GM23248 (cell line): ENCODE results near the gene ELOB. TPM values are rescaled to one million over a fixed set of nuclear protein-coding genes. Genes with fewer than 3 reads are reported as not detected.

Source experiments
- DNase-seq: peaks from one replicate; pipeline ENCODE4 v3.0.0-alpha.2; 2015
- H2AFZ ChIP-seq: fragments of 200-600 bp; sonication (generic); 2 replicates; pipeline ENCODE4 v1.6.1; 2016; ENCODE audit warnings: antibody characterized with exemption
- H3F3A ChIP-seq: fragments of 200-600 bp; sonication (generic); 2 replicates; pipeline ENCODE4 v1.6.1; 2016; ENCODE audit warnings: mild to moderate bottlenecking, antibody characterized with exemption, mixed run types; ENCODE audit not compliant: insufficient read depth
- H3K27ac ChIP-seq: fragments of 200-600 bp; sonication (generic); 2 replicates; pipeline ENCODE4 v1.5.1; 2016; ENCODE audit warnings: mild to moderate bottlenecking
- H3K27me3 ChIP-seq: fragments of 200-600 bp; sonication (generic); replicated peaks from 2 replicates; pipeline ENCODE4 v1.6.1; 2016; ENCODE audit warnings: mild to moderate bottlenecking; ENCODE audit not compliant: insufficient read depth
- H3K36me3 ChIP-seq: fragments of 200-600 bp; sonication (generic); 2 replicates; pipeline ENCODE4 v1.6.1; 2016; ENCODE audit warnings: low read depth, mild to moderate bottlenecking
- H3K4me1 ChIP-seq: fragments of 200-600 bp; sonication (generic); 2 replicates; pipeline ENCODE4 v1.6.1; 2016; ENCODE audit warnings: mild to moderate bottlenecking; ENCODE audit not compliant: insufficient read depth
- H3K4me2 ChIP-seq: fragments of 200-600 bp; sonication (generic); one replicate; pipeline ENCODE4 v1.6.1; 2016; ENCODE audit warnings: mild to moderate bottlenecking; ENCODE audit not compliant: unreplicated experiment
- H3K4me3 ChIP-seq: fragments of 200-600 bp; sonication (generic); 2 replicates; pipeline ENCODE4 v1.5.1; 2016; ENCODE audit warnings: mild to moderate bottlenecking
- H3K79me2 ChIP-seq: fragments of 200-600 bp; sonication (generic); 2 replicates; pipeline ENCODE4 v1.6.1; 2016; ENCODE audit warnings: mild to moderate bottlenecking; ENCODE audit not compliant: insufficient read depth
- H3K9ac ChIP-seq: fragments of 200-600 bp; sonication (generic); 2 replicates; pipeline ENCODE4 v1.6.1; 2016; ENCODE audit warnings: mild to moderate bottlenecking
- H3K9me2 ChIP-seq: fragments of 200-600 bp; sonication (generic); 2 replicates; pipeline ENCODE4 v1.6.1; 2016; ENCODE audit warnings: mixed run types, mild to moderate bottlenecking, moderate library complexity; ENCODE audit not compliant: insufficient read depth
- H3K9me3 ChIP-seq: fragments of 200-600 bp; sonication (generic); one replicate; pipeline ENCODE4 v1.6.1; 2017; ENCODE audit warnings: low read depth
- H4K20me1 ChIP-seq: fragments of 200-600 bp; sonication (generic); 2 replicates; pipeline ENCODE4 v1.6.0; 2016; ENCODE audit not compliant: insufficient read depth
- EZH2 ChIP-seq: fragments of 200-600 bp; sonication (generic); IDR thresholded peaks from 2 replicates; pipeline ENCODE4 v1.6.1; 2018; ENCODE audit warnings: antibody characterized with exemption, mild to moderate bottlenecking; ENCODE audit not compliant: insufficient read depth, poor library complexity, severe bottlenecking
- EZH2phosphoT487 ChIP-seq: fragments of 200-600 bp; sonication (generic); IDR thresholded peaks from 2 replicates; pipeline ENCODE4 v1.6.1; 2018; ENCODE audit warnings: antibody characterized with exemption, moderate library complexity, mild to moderate bottlenecking, low read depth; ENCODE audit not compliant: insufficient read depth
- WGBS, 2 experiments: methylation state at CpG; one replicate each; pipeline ENCODE4 v1.1.6; 2015 to 2017; ENCODE audit warnings: low lambda C conversion rate in 2 of 2, low coverage in 1 of 2; ENCODE audit errors: missing lambda C conversion rate in 2 of 2; 5-methylcytosine and 5-hydroxymethylcytosine counted together
- in situ Hi-C: fragments of 300-500 bp; cut with MboI; formaldehyde crosslinking; loops from 2 replicates; pipeline ENCODE4 v1.15.0; 2020
- polyA plus RNA-seq: library from polyadenylated mRNA; unstranded; fragments of >200 nt; fragmentation: Nextera tagmentation; extraction: Ambion mirVana; gene quantifications from 2 replicates; pipeline ENCODE4 v1.2.1, GENCODE V29; 2016
- total RNA-seq: library from RNA; depleted of rRNA; stranded (reverse); fragments of >200 nt; shearing (Covaris generic); gene quantifications from 2 replicates; pipeline ENCODE4 v1.2.3, GENCODE V29; 2014

Gene ELOB
- total and polyA plus RNA-seq, 2 experiments from 2014 or later, result 320 to 565 TPM

DNA sequence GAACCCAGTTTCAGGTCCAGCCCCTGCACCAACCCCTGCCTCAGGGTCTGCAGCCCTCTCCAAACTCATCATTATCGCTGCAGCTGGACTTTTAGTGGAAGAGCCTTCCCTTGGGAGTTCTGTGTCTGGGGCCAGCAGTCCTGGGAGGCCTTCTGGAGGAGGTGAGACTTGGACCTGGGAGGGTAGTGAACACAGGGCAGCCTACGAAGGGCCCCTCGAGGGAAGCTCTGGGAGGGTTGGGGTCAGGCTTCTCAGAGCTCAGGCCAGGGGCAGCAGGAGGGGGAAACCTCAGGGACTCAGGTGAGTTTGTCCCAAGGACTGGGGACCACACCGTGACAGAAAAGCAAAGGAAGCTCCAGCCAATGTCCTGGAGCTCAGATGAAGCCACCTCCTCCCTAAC, 35.9 kb downstream of the ELOB start:
- Histone ChIP-seq H3F3A (no peaks in the 10 kb centered on the region), H2AFZ (no peak overlapping the region), H3K9me3 (no peaks in the 10 kb centered on the region), H3K4me3 (no peak overlapping the region), H3K27ac (no peak overlapping the region), H4K20me1 (no peaks in the 10 kb centered on the region), H3K9ac (no peak overlapping the region), H3K27me3 (no peaks in the 10 kb centered on the region), H3K79me2 (no peaks in the 10 kb centered on the region), H3K9me2 (no peaks in the 10 kb centered on the region), H3K4me2 (no peak overlapping the region), H3K36me3 (no peaks in the 10 kb centered on the region), H3K4me1 (no peaks in the 10 kb centered on the region)
- in situ Hi-C loops, result no loop called here
- DNase-seq, result no peak
- WGBS, 2 experiments, result 75 to 85% methylated on average over 4 of the region's 4 CpGs
- TF ChIP-seq EZH2, result no peak

DNA sequence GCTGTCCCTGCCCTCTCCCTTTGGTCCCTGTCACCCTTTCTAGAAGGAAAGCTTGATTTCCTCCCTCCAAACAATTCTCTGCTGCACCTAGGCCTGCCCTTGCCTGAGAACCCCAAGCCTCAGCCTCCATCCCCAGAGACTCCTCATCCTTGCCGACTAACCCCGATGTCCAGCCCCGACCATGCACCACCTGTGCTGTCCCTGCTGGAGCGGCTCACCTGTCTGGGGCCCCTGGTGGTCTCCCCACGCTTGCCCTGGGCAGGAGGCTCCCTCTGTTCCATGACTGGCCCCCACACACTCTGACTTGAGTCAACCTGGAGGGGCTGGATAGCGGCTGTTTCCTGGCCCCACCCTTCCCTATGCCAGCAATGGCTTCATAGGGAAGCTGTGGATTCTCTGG, 36.6 kb downstream of the ELOB start:
- Histone ChIP-seq H3K79me2 (no peaks in the 10 kb centered on the region), H3K4me1 (no peaks in the 10 kb centered on the region), H2AFZ (no peak overlapping the region), H3K36me3 (no peaks in the 10 kb centered on the region), H3K4me2 (no peak overlapping the region), H3K27ac (no peak overlapping the region), H3F3A (no peaks in the 10 kb centered on the region), H3K9me2 (no peaks in the 10 kb centered on the region), H3K9me3 (no peaks in the 10 kb centered on the region), H3K4me3 (no peak overlapping the region), H3K27me3 (no peaks in the 10 kb centered on the region), H3K9ac (no peak overlapping the region), H4K20me1 (no peaks in the 10 kb centered on the region)
- TF ChIP-seq EZH2phosphoT487 (no peak), EZH2 (no peak)
- 71 to 72% methylated on average over 6 of the region's 6 CpGs for WGBS, 2 experiments
- in situ Hi-C loops, result no loop called here
- no peak for DNase-seq

GRCh38 chr16:2739625-2740430, 37.3 kb downstream of the ELOB start:
- no peak overlapping the region for H3K4me3 ChIP-seq
- H2AFZ ChIP-seq, result no peak overlapping the region
- in situ Hi-C loops, result no loop called here
- no peaks in the 10 kb centered on the region for H3K27me3 ChIP-seq
- H3K79me2 ChIP-seq, result no peaks in the 10 kb centered on the region
- H3F3A ChIP-seq, result no peaks in the 10 kb centered on the region
- 51 to 52% methylated on average over 7 to 8 of the region's 8 CpGs for WGBS, 2 experiments
- no peaks in the 10 kb centered on the region for H3K9me2 ChIP-seq
- no peak for DNase-seq
- no peaks in the 10 kb centered on the region for H3K36me3 ChIP-seq
- no peaks in the 10 kb centered on the region for H3K4me1 ChIP-seq
- TF ChIP-seq EZH2, result no peak
- TF ChIP-seq EZH2phosphoT487, result no peak
- H3K27ac ChIP-seq, result no peak overlapping the region
- no peaks in the 10 kb centered on the region for H3K9me3 ChIP-seq
- H4K20me1 ChIP-seq, result no peaks in the 10 kb centered on the region
- H3K9ac ChIP-seq, result no peak overlapping the region
- H3K4me2 ChIP-seq, result no peak overlapping the region

DNA sequence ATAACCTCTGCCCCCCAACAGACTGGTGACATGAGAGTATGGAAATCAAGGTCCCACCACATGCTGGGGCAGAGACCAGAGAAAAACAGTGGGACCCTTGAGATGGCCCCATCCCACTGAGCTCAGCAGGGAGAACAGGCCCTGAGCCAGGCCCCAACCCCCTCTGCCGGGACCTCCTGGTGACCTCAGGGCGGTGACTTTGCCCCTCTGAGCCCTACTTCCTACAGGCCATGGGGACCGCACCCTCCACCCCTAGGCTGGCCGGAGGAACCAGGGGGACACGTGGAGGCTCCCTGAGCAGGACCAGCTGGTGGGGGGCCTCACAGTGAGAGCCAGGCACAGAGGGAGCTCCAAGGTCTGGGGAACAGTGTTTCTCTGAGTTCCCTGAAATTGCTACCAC, 38.5 kb downstream of the ELOB start:
- H3K36me3 ChIP-seq, result no peaks in the 10 kb centered on the region
- no peak for DNase-seq
- no peaks in the 10 kb centered on the region for H3K79me2 ChIP-seq
- no peaks in the 10 kb centered on the region for H3K9me2 ChIP-seq
- WGBS, 2 experiments, result 48 to 76% methylated on average over 3 to 5 of the region's 5 CpGs
- no peaks in the 10 kb centered on the region for H3K4me1 ChIP-seq
- H3F3A ChIP-seq, result no peaks in the 10 kb centered on the region
- no peaks in the 10 kb centered on the region for H4K20me1 ChIP-seq
- H3K9me3 ChIP-seq, result no peaks in the 10 kb centered on the region
- H3K27me3 ChIP-seq, result no peaks in the 10 kb centered on the region
- H3K27ac ChIP-seq, result no peak overlapping the region
- TF ChIP-seq EZH2phosphoT487, result no peak
- TF ChIP-seq EZH2, result no peak
- H3K4me2 ChIP-seq, result no peak overlapping the region
- in situ Hi-C loops, result no loop called here
- no peak overlapping the region for H3K4me3 ChIP-seq
- H2AFZ ChIP-seq, result no peak overlapping the region
- no peak overlapping the region for H3K9ac ChIP-seq

DNA sequence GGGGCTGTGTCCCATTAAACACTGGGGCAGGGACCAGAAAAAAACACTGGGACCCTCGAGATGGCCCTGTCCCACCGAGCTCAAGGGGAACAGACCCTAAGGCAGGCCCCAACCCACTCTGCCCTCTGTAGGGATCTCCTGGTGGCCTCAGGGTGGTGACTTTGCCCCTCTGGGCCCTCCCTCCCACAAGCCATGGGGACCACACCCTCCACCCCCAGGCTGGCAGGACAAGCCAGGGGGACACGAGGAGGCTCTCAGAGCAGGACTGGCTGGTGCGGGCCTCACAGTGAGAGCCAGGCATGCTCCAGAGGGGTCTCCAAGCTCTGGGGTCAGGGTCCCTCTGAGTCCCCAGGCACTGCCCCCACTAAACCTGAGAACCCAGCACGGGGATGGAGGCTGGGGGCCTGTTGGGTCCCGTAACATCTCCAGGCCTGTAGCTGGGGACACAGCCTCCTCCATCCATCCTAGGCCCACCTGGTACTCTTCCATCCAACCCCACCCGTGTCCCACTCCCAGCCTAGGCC, 39.1 kb downstream of the ELOB start:
- Histone ChIP-seq H4K20me1 (no peaks in the 10 kb centered on the region), H3K9me2 (no peaks in the 10 kb centered on the region), H3K4me1 (no peaks in the 10 kb centered on the region), H2AFZ (no peak overlapping the region), H3K36me3 (no peaks in the 10 kb centered on the region), H3F3A (no peaks in the 10 kb centered on the region), H3K27ac (no peak overlapping the region), H3K27me3 (no peaks in the 10 kb centered on the region), H3K79me2 (no peaks in the 10 kb centered on the region), H3K4me2 (no peak overlapping the region), H3K9ac (no peak overlapping the region), H3K4me3 (no peak overlapping the region), H3K9me3 (no peaks in the 10 kb centered on the region)
- in situ Hi-C loops, result no loop called here
- TF ChIP-seq EZH2phosphoT487 (no peak), EZH2 (no peak)
- no peak for DNase-seq
- 59 to 66% methylated on average over 4 to 7 of the region's 7 CpGs for WGBS, 2 experiments
